HEK293 (cell line): Measurements from ENCODE around the gene CHRNA4.

Experiments
- CTCF ChIP-seq: fragments of 450-650 bp; formaldehyde crosslinking; IDR thresholded peaks from 2 replicates; pipeline ENCODE4 v1.5.1; 2016; ENCODE audit warnings: missing biosample characterization, missing genetic modification characterization
- GLI2 ChIP-seq: fragments of 450-650 bp; formaldehyde crosslinking; IDR thresholded peaks from 2 replicates; pipeline ENCODE4; 2017; ENCODE audit warnings: missing biosample characterization, missing genetic modification characterization, low read depth, borderline replicate concordance
- ZBTB44 ChIP-seq: fragments of 450-650 bp; IDR thresholded peaks from 2 replicates; pipeline ENCODE4 v1.5.1; 2018; ENCODE audit warnings: missing biosample characterization, mild to moderate bottlenecking, missing genetic modification characterization
- ZBTB7A ChIP-seq: fragments of 450-650 bp; formaldehyde crosslinking; IDR thresholded peaks from 2 replicates; pipeline ENCODE4 v1.5.1; 2016; ENCODE audit warnings: low read depth, missing biosample characterization, missing genetic modification characterization
- ZFP3 ChIP-seq: fragments of 450-650 bp; formaldehyde crosslinking; IDR thresholded peaks from 2 replicates; pipeline ENCODE4 v1.5.1; 2016; ENCODE audit warnings: low read depth, missing biosample characterization, missing genetic modification characterization
- ZNF24 ChIP-seq: fragments of 450-650 bp; formaldehyde crosslinking; IDR thresholded peaks from 2 replicates; pipeline ENCODE4 v1.5.1; 2016; ENCODE audit warnings: missing biosample characterization, missing genetic modification characterization

DNA sequence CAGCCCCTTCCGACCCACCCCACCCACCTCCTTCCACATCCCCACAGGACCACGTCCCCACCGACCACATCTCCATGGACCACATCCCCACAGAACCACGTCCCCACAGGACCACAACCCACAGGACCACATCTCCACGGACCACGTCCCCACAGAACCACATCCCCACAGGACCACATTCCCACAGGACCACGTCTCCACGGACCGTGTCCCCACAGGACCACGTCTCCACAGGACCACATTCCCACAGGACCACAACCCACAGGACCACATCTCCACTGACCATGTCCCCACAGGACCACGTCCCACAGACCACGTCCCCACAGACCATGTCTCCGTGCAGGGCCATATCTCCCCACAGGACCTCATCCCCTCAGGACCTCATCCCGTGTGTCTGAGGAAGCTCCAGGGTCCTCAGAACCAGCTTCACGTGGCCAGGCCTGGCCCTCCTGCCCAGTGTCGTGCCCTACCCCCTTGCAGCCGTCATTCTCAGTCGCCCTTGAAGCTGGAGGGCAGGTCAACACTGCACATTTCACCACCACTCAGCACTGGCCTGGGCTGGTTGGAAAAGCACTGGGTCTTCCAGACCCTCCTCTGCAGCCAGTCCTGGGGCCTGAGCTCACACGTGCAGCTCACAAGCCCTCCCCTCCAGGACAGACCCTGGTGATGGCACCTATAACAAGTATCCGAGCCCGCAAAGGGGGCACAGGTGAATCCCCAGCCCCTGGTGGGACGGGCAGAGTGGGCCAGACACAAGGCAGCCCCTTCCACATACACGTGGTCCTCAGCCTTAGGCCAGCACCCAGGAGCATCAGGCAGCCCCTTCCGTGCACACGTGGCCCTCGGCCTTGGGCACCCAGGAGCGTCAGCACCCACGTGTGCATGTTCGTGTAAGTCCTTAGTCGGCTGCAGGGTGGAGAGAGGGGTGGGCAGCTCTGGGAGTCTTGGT, 3.9 kb downstream of the CHRNA4 start:
- TF ChIP-seq CTCF (tag by site-specific recombination) (no peak), ZFP3 (tag by site-specific recombination) (no peak), ZBTB44 (no peak), ZBTB7A (no peak), ZNF24 (tag by site-specific recombination) (no peak), GLI2 (tag by site-specific recombination) (no peak)
